ENCODE results near the gene PRXL2B.

PRXL2B gene

DNA sequence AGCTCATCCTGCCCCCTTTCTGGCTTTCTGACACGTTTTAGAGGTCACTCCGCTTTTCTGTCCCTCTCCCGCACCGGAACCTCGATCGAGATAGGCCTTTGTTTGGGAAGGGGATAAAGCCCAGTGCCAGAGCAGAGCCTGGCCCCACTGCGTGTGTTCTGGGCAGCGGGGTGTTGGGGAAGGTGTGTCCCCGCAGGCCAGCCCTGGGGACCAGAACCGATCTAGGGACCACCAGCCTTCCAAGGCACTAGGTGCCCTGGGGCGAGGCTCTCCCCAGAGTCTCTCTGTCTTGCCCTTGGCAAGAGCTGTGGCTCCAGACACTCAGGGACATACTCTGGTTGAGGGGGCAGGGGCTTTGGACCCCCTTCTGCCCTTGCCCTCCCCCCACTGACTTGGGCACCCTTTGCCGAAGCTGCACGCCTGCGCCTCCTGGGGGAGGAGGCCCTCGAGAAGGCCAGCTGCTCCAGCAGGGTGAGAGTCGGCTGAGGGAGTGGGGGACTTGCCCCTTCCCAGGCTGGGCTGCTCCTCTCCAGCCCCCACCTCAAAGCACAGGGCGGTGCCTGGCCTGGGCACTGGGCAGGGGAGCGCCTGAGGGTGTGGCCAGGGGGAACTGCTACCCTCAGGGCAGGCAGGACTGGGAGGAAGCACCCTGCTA is 16.4 kb downstream of the PRXL2B start:
- no peak for DNase-seq

DNA sequence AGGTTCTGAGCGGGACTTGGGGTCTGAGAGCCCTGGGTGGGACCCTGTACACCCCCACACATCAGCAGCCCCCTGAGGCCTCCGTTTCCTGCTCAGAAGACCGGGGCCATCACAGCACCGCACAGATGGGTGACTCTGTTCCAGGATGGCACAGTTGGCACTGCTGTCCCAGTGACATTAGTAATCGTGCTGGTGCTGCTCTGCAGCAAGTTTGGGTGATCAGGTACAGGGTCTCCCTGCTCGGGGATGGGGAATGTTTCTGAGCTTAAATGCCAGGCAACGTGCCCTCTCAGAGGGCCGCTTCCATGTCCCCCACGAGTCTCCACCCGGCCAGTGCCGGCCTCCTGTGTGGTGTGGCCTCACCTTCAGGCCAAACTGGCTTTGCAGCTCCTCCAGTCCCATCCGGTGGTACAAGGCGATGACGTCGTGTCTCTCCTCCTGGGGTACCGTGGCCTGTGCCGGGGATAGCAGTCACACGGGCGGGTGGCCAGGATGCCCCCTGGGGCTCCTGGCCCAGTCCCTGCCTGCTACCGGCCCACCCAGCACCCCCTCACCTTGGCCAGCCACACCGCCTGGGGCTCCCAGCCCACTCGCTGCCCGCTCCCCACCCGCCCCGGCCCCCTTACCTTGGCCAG is 17.1 kb downstream of the PRXL2B start:
- DNase-seq = no peak

DNA sequence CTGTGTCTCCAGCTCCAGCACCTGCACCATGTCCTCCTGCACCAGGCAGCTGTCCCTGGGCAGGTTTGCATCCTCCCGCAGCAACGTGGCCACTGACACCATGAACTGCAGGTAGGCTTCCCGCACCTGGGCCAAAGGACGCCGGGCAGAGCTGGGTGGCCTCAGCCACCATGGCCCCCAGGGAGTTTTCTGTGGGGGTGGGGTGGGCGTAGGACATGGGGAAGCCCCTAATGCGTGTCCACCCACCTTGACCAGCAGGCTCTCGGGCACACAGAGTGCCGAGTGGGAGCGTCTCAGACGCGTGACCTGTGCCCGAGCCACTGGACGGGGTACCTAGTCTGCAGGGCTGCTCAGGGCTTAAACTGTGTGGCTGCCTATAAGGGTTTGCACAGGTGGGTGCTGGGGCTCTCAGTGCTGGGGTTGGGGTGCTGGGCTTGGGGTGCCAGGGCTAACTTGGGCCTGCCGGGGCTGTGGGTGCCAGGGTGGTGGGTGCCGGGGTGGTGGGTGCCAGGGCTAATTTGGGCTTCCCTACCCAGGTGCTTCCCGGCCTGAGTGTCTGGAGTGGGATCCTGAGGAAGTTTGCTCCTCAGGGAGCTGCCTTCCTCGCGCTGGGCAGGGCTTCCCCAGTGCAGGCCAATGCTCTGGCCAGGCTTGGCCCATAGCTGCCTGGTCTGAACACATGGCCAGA is 17.7 kb downstream of the PRXL2B start:
- DNase-seq = no peak

DNA sequence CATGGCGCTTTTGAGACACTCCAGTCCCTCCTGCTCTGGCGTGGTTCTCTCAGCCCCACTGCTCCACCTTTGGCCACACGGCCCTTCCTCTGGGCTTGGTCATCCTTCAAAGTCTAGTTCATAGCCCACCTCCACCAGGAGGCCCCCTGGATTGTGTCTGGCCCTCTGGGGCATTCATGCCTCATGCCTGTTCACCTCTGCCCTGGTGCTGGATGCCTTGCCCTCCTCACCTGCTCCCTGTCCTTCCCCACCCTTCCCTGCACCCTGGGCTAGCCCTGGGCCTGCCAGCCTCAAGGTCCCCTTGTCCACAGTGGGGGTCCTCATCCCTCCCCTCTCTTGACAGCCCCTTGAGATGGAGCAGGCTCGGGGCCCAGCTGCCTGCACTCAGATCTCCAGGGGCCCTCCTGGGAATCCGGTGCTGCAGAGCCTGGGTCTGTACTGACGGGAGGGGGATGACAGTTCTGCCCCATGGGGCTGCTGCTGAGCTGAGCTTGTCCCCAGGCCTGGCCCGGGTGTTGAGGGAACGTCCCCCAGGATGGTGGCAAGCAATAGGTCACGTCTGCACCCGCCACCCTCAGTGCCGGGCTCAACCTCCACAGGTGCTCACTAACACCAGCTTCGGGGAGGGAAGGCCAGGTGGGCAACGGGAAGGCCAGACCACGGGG is 18.4 kb downstream of the PRXL2B start:
- no peak for DNase-seq

DNA sequence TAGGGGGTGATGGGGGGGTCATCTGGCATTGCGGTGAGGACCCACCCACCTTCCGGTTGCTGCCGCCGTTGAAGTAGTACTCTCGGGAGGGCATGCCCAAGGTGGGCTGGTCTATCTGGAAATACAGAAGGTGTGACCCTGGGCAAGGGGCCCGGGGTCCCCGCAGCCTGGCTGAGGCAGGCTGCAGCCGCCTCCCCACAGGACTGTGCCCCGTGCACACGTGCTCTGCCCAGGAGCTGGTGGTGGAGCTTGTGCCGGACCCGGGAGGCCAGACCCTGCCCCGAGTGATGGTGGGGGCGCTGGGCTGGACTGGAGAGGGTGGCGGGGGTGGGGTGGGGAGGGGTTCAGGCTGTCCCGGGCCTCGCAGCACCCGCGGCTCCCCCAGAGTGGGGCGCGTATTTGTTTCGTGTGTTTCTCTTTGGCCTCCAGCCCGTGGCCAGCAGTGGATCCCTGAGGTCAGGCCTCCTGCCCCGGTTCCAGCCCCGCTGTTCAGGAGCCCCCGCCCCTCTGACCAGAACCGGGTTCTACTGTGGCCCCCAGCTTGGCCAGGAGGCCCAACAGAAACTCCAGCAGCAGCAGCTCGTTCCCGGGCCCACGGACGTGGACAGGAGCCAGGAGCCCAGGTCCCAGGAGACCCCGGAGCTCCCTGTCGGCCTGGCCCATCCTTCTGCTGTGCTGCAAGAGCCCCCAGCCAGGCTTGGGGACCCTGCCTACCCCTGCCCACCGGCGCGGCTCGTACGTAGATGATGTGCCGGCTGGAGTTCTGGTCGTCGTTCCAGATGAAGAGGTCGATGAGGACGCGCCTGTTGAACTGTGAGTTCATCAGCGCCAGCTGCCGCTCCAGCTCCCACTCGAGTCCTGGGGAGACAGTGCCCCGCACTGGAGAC is 19.2 kb downstream of the PRXL2B start:
- no peak for DNase-seq

DNA sequence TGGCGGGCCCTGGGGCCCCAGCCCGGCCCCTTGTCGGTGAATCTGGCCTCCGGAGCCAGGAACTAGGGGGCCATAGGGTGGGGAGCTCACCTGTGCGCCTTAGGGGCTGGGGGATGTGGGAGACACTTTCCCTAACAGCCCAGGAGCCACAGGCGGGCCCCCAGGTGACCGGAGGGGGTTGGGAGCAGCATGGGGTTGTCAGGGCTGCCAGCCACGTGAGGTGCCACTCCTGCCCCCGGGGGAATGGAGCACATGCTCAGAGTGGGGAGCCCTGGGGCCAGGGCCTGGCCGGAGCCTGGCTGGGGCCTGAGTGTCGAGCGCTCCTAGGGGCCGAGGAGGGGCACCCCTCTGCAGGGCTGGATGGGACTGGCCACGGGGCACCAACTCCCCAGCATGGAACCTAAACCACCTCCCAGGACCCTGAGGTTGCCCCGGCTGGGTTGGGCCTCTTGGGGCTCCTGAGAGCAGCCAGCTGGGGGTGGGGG is 19.9 kb downstream of the PRXL2B start:
- no peak for DNase-seq

DNA sequence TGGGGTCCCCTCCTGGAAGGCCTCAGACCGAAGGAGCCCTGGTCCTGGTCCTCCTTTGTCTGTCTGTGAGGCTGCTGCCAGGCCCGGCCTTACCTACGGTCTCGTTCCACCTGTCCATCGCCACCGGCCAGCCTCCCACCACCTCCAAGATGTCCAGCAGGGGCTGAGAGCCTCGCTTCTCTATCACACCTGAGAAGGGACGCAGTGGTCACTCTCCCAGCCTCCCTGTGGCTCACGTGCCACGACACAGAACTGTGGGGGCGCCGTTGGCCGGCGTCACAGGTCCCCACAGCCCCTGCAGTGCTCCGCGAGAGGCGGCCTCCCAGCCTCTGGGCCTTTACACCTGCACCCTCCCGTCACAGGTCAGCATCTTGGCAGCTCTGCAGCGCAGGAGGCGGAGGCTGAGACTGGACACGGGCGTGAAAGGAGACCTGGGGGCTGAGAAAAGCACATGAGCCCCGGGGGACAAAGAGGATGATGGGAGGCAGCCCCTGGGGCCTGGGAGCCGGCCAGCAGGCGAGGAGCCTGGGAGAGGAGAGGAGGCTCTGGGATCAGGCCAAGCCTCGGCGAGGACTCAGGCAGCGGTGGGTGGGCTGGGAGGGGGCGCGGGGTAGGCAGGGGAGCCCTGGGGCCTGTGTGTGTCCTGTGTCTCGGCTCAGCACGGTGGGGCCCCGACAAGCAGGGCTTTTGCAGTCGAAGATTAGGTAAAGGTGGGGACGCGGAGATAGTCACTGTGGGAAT is 20.5 kb downstream of the PRXL2B start:
- DNase-seq = no peak

DNA sequence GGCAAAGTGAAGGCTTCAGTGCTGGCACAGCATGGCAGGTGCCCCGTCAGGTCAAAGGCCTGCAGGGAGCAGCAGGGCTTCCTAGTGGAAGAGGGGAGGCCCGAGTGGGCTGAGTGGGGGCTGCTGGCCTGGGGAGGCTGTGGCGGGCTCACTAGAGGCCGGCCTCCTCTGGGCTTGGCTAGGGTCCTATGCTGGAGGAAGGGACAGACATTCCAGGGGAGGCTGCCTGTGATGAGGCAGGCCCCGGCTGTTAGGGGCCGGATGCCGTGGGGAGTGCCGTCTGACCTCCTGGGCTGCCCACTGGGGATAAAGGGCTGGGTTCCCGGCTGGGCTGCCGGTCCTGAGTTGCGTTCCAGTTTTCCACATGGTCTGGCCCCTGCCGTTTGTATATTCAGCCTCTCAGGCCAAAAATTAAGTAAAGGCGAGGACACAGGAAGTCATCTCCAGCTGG is 21.1 kb downstream of the PRXL2B start:
- no peak for DNase-seq

DNA sequence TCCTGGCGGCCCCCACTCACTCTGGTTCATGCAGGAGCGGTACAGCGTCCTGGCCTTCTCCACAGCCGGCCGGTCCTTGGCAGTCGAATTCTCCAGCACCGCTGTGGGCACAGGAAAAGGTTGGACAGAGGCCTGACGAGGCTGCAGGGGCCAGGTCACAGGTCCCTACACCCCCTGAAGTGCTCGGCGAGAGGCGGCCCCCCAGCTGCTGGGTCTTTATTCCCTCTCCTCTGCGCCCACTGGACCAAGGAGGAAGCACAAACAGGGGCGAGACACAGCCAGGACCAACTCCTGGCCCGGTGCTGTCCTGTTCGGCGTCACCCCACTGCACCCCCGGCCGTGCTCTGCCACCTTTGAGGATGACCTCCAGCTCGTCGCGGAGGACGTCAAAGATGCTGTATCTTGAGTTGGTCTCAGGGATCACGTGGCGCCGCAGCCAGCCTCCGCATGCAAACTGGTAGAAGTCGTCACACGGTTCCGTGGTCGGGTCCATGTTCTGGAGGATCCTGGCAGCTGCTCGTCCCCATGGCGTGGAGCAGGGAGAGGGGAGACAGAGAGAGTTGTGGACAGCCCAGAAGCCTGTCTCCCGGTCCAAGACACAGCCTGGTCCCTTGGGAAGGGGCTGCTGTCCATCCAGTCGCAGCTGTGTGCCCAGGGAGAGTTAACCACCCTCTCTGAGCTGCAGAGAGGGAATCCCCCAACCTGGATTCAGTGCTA is 22.9 kb downstream of the PRXL2B start:
- no peak for DNase-seq

DNA sequence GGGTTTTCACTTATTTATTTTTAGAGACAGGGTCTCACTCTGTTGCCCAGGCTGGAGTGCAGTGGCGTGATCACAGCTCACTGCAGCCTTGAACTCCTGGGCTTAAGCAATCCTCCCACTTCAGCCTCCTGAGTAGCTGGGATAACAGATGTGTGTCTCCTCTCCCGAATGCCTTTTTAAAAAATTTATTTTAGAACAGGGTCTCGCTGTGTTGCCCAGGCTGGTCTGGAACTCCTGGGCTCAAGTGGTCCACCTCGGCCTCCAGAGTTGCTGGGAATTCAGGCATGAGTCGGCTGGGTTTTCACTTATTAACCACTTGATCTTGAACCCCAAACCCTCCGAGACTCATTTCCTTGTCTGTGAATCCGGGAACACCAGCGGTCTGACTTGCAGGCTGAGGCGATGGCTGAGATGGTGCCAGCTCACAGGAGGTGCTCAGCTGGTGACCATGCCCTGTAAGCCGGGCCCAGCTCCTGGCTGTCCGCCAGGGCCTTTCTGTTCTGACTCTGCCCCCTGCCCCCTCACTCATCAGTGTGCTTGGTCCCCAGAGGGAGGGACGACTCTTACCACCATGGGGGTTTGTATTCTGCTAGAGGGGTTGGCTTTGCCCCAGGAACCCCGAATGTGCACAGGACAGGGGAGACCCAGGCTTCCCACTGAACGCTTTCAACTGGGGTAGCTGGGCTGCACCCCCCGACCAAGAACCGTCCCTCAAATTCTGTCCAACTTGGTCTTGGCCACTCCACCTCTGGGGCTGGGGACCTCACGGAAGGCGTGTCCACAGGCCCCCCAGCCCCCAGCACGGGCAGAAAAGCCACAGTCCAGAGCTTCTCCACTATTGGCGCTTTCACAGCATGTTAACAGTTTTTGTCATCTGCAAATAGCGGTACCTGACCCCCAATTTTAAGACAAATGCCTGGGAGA is 23.7 kb downstream of the PRXL2B start:
- DNase-seq = no peak

DNA sequence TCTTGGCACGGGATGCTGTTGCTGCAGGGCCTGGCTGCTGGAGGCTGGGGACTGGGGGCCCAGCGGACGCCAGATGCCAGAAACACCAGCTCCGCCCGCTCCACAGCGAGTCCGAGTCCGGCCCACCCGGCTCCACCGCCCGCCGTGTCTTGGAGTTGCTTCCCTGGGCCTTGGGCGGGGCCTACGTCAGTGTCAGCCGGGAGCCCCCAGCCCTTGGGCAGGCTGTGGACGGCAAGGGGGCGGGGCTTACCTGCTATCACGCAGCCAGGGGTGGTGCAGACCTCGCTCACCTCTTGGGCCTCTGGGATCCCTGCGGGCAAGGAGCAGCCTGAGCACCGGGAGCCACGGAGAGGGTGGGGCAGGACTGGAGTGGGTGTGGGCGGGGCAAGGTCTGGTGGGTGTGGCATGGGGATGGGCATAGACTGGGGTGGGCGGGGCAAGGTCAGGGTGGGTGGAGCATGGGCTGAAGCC is 24.5 kb downstream of the PRXL2B start:
- DNase-seq = no peak

DNA sequence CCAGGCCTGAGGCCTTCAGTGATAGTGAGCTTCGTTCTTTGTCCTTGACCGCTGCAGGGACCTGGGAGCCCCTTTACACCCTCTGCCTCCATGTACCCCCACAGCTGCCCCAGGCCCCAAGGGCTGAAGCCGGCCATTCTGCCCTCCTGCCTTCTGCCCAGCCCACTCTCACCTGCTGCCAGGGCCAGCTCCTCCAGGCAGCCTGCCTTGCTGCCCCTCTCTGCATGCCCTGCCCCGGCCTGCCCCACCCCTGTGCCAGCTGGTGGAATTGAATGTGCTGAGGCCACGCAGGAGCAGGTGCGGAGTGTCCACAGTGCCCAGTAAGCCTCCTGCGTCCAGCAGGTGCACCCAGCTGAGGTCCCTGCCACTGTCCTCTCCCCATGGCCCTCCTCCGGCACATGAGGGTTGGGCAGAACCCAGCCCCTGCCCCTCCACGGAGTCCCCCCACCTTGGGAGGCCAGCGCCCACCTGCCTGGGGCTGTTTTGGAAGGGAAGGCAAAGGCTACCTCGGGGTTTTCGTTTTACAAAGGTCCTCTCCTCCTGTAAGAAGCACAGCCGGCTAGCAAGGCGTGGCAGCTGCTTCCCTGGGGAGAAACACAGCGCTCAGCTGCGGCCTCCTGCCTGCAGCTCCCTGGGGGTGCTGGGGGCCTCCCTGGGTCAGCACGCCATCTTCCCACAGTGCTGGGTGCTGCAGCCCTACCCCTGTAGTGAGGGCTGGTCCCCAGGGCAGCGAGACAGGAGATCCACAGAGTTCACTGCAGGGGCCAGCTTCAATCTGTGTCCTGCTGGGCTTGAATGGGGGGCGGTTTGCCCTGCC is 25.3 kb downstream of the PRXL2B start:
- DNase-seq = no peak

DNA sequence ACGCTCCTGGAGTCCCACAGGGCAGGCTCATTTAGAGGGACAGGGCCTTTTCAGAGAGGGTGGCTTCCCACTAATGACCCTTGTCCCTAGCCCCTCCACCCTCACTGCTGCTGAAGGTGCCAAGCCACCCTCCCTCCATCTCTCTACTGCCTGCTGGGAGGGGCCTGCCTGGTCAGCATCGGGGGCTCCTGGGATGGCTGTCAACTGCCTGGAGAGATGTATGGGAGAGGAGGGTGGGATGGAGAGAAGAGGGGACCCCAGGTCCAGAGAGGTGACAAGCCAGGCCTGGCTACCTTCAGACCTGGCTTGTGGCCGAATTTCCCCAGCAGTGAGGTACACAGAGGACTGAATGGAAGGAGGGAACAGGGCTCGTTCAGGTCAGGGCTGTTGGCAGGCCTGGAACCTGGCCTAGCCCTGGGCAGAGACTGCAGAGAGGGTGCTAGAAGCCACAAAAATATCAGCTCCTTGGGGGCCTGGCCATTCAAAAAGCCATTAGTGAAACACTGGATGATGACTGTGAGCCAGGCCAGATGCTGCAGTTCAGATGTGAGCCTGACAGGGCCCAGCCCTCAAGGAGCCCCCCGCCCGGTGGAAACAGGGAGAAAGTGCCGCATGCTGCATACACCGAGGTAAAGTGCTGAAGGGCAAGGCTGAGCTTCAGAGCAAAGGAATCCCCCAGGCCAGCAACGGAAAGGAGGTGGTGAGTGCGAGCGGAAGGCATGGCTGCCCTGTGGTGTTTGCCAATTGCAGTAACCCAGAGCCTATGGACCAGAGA is 26.2 kb downstream of the PRXL2B start:
- no peak for DNase-seq

DNA sequence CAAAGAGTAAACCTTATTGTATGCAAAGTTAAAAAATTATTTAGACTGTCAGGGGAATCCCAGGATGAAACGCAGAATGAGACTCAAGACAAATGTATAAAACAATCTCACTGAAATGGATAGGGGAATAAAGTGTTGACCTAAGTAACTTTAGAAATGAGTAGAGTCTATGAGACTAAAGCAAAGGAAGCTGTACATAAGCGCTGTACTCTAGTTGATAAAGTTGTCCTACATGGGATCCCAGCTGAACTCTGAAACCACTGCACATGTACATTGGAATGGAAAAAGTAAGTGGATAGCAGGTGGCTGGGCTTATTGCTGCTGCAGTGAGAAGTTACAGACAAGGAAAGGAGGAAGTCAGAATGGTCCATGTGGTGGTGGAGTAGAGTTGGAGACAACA is 27.6 kb downstream of the PRXL2B start:
- no peak for DNase-seq

DNA sequence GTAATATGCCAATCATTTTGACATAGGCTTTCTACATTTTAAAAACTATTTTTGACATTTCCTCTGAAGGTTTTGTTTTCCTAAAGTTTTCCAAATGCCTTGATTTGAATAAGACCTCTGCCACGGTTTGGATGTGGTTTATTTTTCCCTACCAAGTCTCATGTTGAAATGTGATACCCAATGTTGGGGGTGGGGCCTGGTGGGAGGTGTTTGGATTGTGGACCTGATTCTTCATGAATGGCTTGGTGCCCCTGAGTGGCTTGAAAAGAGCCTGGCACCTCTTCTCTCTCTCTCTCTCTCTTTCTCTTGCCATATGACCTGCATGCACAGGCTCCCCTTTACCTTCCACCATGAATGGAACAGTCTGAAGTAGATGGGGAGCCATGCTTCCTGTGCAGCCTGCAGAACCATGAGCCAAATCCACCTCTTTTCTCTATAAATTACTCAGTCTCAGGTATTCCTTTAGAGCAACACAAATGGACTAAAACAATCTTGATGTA is 31.4 kb downstream of the PRXL2B start:
- DNase-seq = no peak

DNA sequence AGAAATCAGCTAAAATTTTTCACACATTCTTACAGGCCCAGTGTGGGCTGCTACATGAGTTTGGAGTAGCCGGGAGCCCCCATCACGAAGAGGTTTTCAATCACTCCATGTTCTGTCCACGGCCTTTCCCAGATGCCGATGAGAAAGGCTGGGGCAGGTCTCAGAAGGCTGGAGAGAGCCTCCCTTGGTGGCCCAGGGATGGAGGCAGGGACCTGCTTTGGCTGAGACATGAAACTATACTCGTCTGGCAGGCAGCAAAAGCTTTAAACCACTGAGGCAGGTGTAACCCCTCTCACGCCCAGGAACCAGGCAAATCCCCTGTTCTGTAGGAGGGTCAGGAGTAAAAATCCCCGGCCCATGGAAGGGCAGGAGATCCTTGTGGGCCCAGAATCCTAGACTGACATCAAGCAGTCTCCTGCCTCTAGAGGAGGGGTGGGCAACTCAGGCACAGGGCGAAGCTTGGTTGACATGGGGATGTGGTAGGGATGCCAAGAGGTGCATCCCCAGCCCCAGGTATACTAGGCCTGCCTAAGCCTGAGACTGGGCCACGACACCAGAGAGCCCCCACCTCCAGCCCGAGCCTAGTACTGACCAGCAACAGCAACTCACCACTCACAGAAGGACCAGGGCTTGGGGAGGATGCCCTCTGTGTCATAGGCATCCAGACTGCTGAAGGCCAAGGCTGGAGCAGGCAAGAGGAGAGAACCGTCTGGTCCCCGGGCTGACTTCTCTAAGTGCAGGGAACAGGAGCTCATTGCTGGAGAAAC is 37.2 kb downstream of the PRXL2B start:
- no peak for DNase-seq

DNA sequence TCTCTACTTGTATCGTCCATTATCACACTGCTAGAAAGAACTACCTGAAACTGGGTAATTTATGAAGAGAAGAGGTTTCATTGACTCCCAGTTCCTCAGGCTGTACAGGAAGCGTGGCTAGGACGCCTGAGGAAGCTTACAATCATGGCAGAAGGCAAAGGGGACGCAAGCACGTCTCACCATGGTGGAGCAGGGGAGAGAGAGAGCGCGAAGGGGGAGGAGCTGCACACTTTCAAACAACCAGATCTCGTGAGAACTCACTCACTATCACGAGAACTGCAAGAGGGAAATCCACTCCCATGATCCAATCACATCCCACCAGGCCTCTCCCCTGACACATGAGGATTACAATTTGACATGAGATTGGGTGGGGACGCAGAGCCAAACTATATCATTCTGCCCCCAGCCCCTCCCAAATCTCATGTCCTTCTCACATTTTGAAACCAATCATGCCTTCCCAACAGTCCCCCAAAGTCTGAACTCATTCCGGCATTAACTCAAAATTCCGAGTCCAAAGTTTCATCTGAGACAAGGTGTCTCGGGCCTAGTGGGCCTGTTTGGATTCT is 38.2 kb downstream of the PRXL2B start:
- DNase-seq = no peak
